Neural progenitor cell (in vitro differentiated cells): ENCODE data around the gene ENDOU. TPM values are rescaled to one million over a fixed set of nuclear protein-coding genes. Genes with fewer than 3 reads are reported as not detected.

Source experiments
- DNase-seq: peaks from one replicate; pipeline ENCODE4 v3.0.0-alpha.2; 2016; ENCODE audit warnings: low spot score
- H2AFZ ChIP-seq: fragments of 200-600 bp; sonication (generic); replicated peaks from 2 replicates; pipeline ENCODE4 v1.6.1; 2016; ENCODE audit warnings: antibody characterized with exemption
- H3F3A ChIP-seq: fragments of 200-600 bp; sonication (generic); 2 replicates; pipeline ENCODE4 v1.6.1; 2016; ENCODE audit warnings: antibody characterized with exemption, low read depth
- H3K27ac ChIP-seq: fragments of 200-600 bp; sonication (generic); 2 replicates; pipeline ENCODE4 v1.5.1; 2016; ENCODE audit warnings: mild to moderate bottlenecking
- H3K27me3 ChIP-seq: fragments of 200-600 bp; sonication (generic); 2 replicates; pipeline ENCODE4 v1.6.1; 2016; ENCODE audit warnings: mild to moderate bottlenecking, moderate library complexity
- H3K36me3 ChIP-seq: fragments of 200-600 bp; sonication (generic); 2 replicates; pipeline ENCODE4 v1.5.1; 2016
- H3K4me1 ChIP-seq: fragments of 200-600 bp; sonication (generic); 2 replicates; pipeline ENCODE4 v1.6.1; 2016; ENCODE audit warnings: mixed run types
- H3K4me2 ChIP-seq: fragments of 200-600 bp; sonication (generic); 2 replicates; pipeline ENCODE4 v1.6.1; 2016
- H3K4me3 ChIP-seq: fragments of 200-600 bp; sonication (generic); 2 replicates; pipeline ENCODE4 v1.5.1; 2016
- H3K79me2 ChIP-seq: fragments of 200-600 bp; sonication (generic); 2 replicates; pipeline ENCODE4 v1.6.1; 2016; ENCODE audit warnings: low read depth
- H3K9ac ChIP-seq: fragments of 200-600 bp; sonication (generic); 2 replicates; pipeline ENCODE4 v1.6.1; 2016
- H3K9me3 ChIP-seq: fragments of 200-600 bp; sonication (generic); 2 replicates; pipeline ENCODE4 v1.5.1; 2016; ENCODE audit warnings: low read depth
- H4K20me1 ChIP-seq: fragments of 200-600 bp; sonication (generic); 2 replicates; pipeline ENCODE4 v1.6.1; 2016; ENCODE audit warnings: low read depth
- H3K27ac Mint-ChIP-seq: 3 replicates; pipeline ENCODE4 v1.8.0; 2021; ENCODE audit warnings: mixed read lengths
- H3K27me3 Mint-ChIP-seq: 2 replicates; pipeline ENCODE4 v1.8.0; 2022; ENCODE audit warnings: low read depth, mild to moderate bottlenecking, inconsistent platforms, moderate library complexity, mixed read lengths; ENCODE audit not compliant: insufficient read depth
- H3K36me3 Mint-ChIP-seq: 3 replicates; pipeline ENCODE4 v1.8.0; 2021; ENCODE audit warnings: mixed read lengths
- H3K4me1 Mint-ChIP-seq: 3 replicates; pipeline ENCODE4 v1.8.0; 2021; ENCODE audit warnings: mixed read lengths
- H3K4me3 Mint-ChIP-seq: 3 replicates; pipeline ENCODE4 v1.8.0; 2021; ENCODE audit warnings: mild to moderate bottlenecking, moderate library complexity, mixed read lengths
- H3K9me3 Mint-ChIP-seq: 3 replicates; pipeline ENCODE4 v1.8.0; 2020; ENCODE audit warnings: mixed read lengths
- EZH2 ChIP-seq: fragments of 200-600 bp; sonication (generic); IDR thresholded peaks from 2 replicates; pipeline ENCODE4 v1.6.1; 2017; ENCODE audit warnings: antibody characterized with exemption, mild to moderate bottlenecking, moderate library complexity
- EZH2phosphoT487 ChIP-seq: fragments of 200-600 bp; sonication (generic); IDR thresholded peaks from 2 replicates; pipeline ENCODE4 v1.6.1; 2017; ENCODE audit warnings: antibody characterized with exemption
- total RNA-seq: library from RNA; depleted of rRNA; stranded (reverse); fragments of >200 nt; gene quantifications from 2 replicates; pipeline ENCODE4 v1.2.3, GENCODE V29; 2015; ENCODE audit warnings: low replicate concordance
- TF ChIP-seq, protein P1 (sequence below): fragments of 200-600 bp; sonication (generic); IDR thresholded peaks from 2 replicates; pipeline ENCODE4 v1.5.1; 2017; ENCODE audit warnings: antibody characterized with exemption, mild to moderate bottlenecking

The ENDOU gene
- total RNA-seq, 1 donor from 2014 or later, result not detected

DNA sequence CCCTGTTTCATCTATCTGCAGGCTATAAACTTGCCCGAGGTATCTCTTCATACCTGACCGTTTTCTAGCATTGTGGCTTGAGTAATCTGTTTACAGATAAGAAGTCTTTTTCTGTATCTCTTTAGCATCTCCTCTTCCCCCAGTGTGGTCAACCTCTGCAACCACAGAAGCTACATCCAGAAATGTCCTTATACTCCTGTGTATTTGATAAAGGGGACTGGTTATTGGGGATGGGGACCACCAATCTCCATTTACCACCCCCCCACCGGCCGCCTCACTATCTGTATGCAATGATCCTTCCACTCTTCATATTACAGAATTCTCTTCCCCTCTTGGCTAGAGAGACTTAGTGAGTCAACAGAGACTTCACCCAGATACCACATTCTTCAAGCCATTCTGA lies 16.1 kb downstream of the ENDOU start:
- Histone ChIP-seq H3K4me2 (no peak overlapping the region), H3K4me1 (peaks cover 4% of the 10 kb centered on the region), H3K27me3 (no peaks in the 10 kb centered on the region), H3K27ac (no peak overlapping the region), H3K9ac (no peak overlapping the region), H3K4me3 (no peak overlapping the region), H3K79me2 (peaks cover 20% of the 10 kb centered on the region), H3K9me3 (no peaks in the 10 kb centered on the region), H2AFZ (no peak overlapping the region), H3F3A (peaks cover 4% of the 10 kb centered on the region), H4K20me1 (no peaks in the 10 kb centered on the region), H3K36me3 (no peaks in the 10 kb centered on the region)
- TF ChIP-seq EZH2phosphoT487, result no peak
- TF ChIP-seq EZH2, result no peak
- TF ChIP-seq, protein P1, sequence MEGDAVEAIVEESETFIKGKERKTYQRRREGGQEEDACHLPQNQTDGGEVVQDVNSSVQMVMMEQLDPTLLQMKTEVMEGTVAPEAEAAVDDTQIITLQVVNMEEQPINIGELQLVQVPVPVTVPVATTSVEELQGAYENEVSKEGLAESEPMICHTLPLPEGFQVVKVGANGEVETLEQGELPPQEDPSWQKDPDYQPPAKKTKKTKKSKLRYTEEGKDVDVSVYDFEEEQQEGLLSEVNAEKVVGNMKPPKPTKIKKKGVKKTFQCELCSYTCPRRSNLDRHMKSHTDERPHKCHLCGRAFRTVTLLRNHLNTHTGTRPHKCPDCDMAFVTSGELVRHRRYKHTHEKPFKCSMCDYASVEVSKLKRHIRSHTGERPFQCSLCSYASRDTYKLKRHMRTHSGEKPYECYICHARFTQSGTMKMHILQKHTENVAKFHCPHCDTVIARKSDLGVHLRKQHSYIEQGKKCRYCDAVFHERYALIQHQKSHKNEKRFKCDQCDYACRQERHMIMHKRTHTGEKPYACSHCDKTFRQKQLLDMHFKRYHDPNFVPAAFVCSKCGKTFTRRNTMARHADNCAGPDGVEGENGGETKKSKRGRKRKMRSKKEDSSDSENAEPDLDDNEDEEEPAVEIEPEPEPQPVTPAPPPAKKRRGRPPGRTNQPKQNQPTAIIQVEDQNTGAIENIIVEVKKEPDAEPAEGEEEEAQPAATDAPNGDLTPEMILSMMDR, result no peak
- H3K27ac Mint-ChIP-seq, result no peak overlapping the region
- no peaks in the 10 kb centered on the region for H3K9me3 Mint-ChIP-seq
- no peak for DNase-seq
- H3K4me3 Mint-ChIP-seq, result no peak overlapping the region
- H3K36me3 Mint-ChIP-seq, result no peaks in the 10 kb centered on the region
- peaks cover 15% of the 10 kb centered on the region for H3K4me1 Mint-ChIP-seq
- H3K27me3 Mint-ChIP-seq, result no peaks in the 10 kb centered on the region

DNA sequence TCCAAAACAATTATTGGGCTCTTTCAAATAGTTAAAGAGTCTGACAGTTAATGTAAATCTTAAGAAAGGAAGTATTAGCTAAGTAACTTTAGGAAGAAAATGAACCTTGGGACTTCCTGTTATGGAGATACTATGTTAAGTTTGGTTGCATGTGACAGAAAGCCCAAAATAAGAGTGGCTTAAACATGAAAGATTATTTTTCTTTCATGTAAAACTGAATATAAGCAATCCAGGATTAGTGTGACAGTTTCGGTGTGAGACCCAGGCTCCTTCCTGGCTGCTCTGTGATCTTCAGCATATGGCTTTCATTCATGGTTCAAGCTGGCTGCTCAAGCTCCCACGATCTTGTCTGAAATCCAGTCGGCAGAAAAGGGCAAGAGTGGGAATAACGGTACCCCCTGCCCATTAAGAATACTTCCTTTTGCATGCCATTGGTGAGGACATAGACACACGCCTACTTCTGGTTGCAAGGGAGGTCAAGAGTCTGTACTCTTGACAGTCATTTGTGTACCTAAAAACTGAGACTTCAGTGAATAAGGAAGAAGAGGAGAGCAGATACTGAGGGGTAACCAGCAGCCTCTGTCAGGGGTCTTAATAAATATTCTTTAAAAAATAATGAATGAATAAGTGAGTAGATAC lies 17.3 kb downstream of the ENDOU start:
- peaks cover 4% of the 10 kb centered on the region for H3F3A ChIP-seq

DNA sequence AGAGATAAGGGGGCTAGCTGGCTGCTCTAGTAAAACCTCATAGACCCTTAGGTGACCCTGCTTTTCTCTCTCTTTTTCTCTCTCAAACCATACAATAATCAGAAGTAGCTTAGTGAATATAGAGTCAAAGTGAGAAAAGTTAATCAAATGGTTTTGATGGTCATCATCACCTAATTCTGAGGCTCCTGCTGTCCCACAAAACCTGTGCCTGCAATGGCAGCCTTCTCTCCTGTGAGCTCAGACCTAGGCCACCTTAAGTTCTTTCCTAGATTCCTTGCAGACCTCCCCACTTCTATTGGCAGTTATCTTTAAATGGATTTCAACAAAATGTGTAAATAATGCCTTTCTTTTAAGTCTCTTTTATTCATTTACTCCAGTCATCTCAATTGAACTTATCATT lies 17.9 kb downstream of the ENDOU start:
- Histone ChIP-seq H3K4me3 (no peak overlapping the region), H3K27me3 (no peaks in the 10 kb centered on the region), H3K4me1 (peaks cover 4% of the 10 kb centered on the region), H3F3A (peaks cover 4% of the 10 kb centered on the region), H3K79me2 (peaks cover 38% of the 10 kb centered on the region), H3K9me3 (no peaks in the 10 kb centered on the region), H2AFZ (no peak overlapping the region), H4K20me1 (no peaks in the 10 kb centered on the region), H3K36me3 (no peaks in the 10 kb centered on the region), H3K4me2 (no peak overlapping the region), H3K27ac (no peak overlapping the region), H3K9ac (no peak overlapping the region)
- Mint-ChIP-seq H3K9me3 (no peaks in the 10 kb centered on the region), H3K36me3 (peaks cover 2% of the 10 kb centered on the region), H3K27me3 (no peaks in the 10 kb centered on the region), H3K4me1 (peaks cover 24% of the 10 kb centered on the region), H3K27ac (no peak overlapping the region), H3K4me3 (no peak overlapping the region)
- TF ChIP-seq EZH2phosphoT487, result no peak
- TF ChIP-seq, protein P1, result no peak
- no peak for TF ChIP-seq EZH2
- DNase-seq, result no peak

More for the DNA sequence above, 17.3 kb downstream of the ENDOU start:
- Histone ChIP-seq H3K27ac (no peak overlapping the region), H3K4me3 (no peak overlapping the region), H2AFZ (no peak overlapping the region), H3K36me3 (no peaks in the 10 kb centered on the region), H3K4me1 (peaks cover 4% of the 10 kb centered on the region), H3K79me2 (peaks cover 32% of the 10 kb centered on the region), H3K27me3 (no peaks in the 10 kb centered on the region), H3K9ac (no peak overlapping the region), H4K20me1 (no peaks in the 10 kb centered on the region), H3K9me3 (no peaks in the 10 kb centered on the region), H3K4me2 (no peak overlapping the region)
- DNase-seq, result no peak
- Mint-ChIP-seq H3K9me3 (no peaks in the 10 kb centered on the region), H3K27me3 (no peaks in the 10 kb centered on the region), H3K4me1 (peaks cover 24% of the 10 kb centered on the region), H3K27ac (no peak overlapping the region), H3K4me3 (no peak overlapping the region), H3K36me3 (no peaks in the 10 kb centered on the region)
- TF ChIP-seq, protein P1, result no peak
- no peak for TF ChIP-seq EZH2
- no peak for TF ChIP-seq EZH2phosphoT487
